ENCODE results near the gene PITPNM3.

PITPNM3 gene

GRCh38 chr17:6408276-6408675 lies 148.1 kb downstream of the PITPNM3 start:
- DNase-seq (ENCODE audit: low read depth, low spot score) = no peak

- no peak for DNase-seq (ENCODE audit: low read depth, low spot score)
Observed at GRCh38 chr17:6402258-6402657, 154.1 kb downstream of the PITPNM3 start.

Measured in astrocyte of the hippocampus (primary cell).